PC-3 (cell line): Measurements from ENCODE around the gene FAM120B. TPM values are rescaled to one million over a fixed set of nuclear protein-coding genes. Genes with fewer than 3 reads are reported as not detected.
"Not testable (repeated sequence)": the region's sequence is repeated elsewhere in the genome, so short reads cannot be mapped to it uniquely, and the experiment has no call there.

Experiments
- ATAC-seq: fragments of 200-7000 bp; cut with Tn5 transposase; 2 replicates; pipeline ENCODE4 v1.9.1; 2020; ENCODE audit warnings: mild to moderate bottlenecking, moderate library complexity
- BruUV-seq: library from RNA; stranded (reverse); fragments of 400-500 nt; replicated peaks from 2 replicates; lab custom pipeline; 2021; lab: Mats Ljungman, UMichigan
- CTCF ChIA-PET: fragments of 300-600 bp; sonication (Branson Sonifier 250); formaldehyde crosslinking; loops from one replicate; lab custom pipeline; 2022; ENCODE audit warnings: antibody characterized with exemption; lab: Charles Lee
- POLR2A ChIA-PET: fragments of 300-600 bp; sonication (Branson Sonifier 250); formaldehyde crosslinking; loops from one replicate; lab custom pipeline; 2022; ENCODE audit warnings: antibody characterized with exemption; ENCODE audit not compliant: unreplicated experiment; lab: Charles Lee
- DNase-seq: peaks from one replicate; pipeline ENCODE4 v3.0.0-alpha.2; 2015
- H2AFZ ChIP-seq: fragments of 300-600 bp; sonication (generic); 2 replicates; pipeline ENCODE4 v1.6.0; 2016; ENCODE audit warnings: antibody characterized with exemption, low read length
- H3F3A ChIP-seq: fragments of 300-600 bp; sonication (generic); one replicate; pipeline ENCODE4 v1.6.0; 2017; ENCODE audit warnings: antibody characterized with exemption, low read length, control low read depth, mild to moderate bottlenecking; ENCODE audit not compliant: unreplicated experiment
- H3K27ac ChIP-seq: fragments of 300-600 bp; sonication (generic); 2 replicates; pipeline ENCODE4 v1.5.1; 2016; ENCODE audit warnings: mild to moderate bottlenecking, low read length
- H3K27me3 ChIP-seq: fragments of 300-600 bp; sonication (generic); 2 replicates; pipeline ENCODE4 v1.6.1; 2016; ENCODE audit warnings: low read length, mixed read lengths
- H3K36me3 ChIP-seq: fragments of 300-600 bp; sonication (generic); 2 replicates; pipeline ENCODE4 v1.6.1; 2016; ENCODE audit warnings: low read depth, mixed run types, low read length, mixed read lengths
- H3K4me1 ChIP-seq: fragments of 300-600 bp; sonication (generic); 2 replicates; pipeline ENCODE4 v1.5.1; 2016; ENCODE audit warnings: low read length; ENCODE audit not compliant: insufficient read depth
- H3K4me2 ChIP-seq: fragments of 300-600 bp; sonication (generic); 2 replicates; pipeline ENCODE4 v1.6.0; 2016; ENCODE audit warnings: low read length
- H3K4me3 ChIP-seq: fragments of 300-600 bp; sonication (generic); 2 replicates; pipeline ENCODE4 v1.5.1; 2016; ENCODE audit warnings: mild to moderate bottlenecking, low read length, mixed read lengths
- H3K79me2 ChIP-seq: fragments of 300-600 bp; sonication (generic); 2 replicates; pipeline ENCODE4 v1.6.1; 2017; ENCODE audit warnings: low read length, mixed read lengths
- H3K9ac ChIP-seq: fragments of 300-600 bp; sonication (generic); 2 replicates; pipeline ENCODE4 v1.6.0; 2016; ENCODE audit warnings: mild to moderate bottlenecking, low read length
- H3K9me2 ChIP-seq: fragments of 300-600 bp; sonication (generic); replicated peaks from 2 replicates; pipeline ENCODE4 v1.6.1; 2016; ENCODE audit warnings: mixed run types, low read length, mixed read lengths
- H3K9me3 ChIP-seq: fragments of 300-600 bp; sonication (generic); 2 replicates; pipeline ENCODE4 v1.6.1; 2016; ENCODE audit warnings: low read length, mixed read lengths
- H4K20me1 ChIP-seq: fragments of 300-600 bp; sonication (generic); 2 replicates; pipeline ENCODE4 v1.6.1; 2016; ENCODE audit warnings: low read length, mixed read lengths
- EZH2 ChIP-seq: fragments of 300-600 bp; sonication (generic); IDR thresholded peaks from one replicate; pipeline ENCODE4 v1.6.1; 2017; ENCODE audit warnings: antibody characterized with exemption, mild to moderate bottlenecking, low read length; ENCODE audit not compliant: unreplicated experiment
- EZH2phosphoT487 ChIP-seq: fragments of 300-600 bp; sonication (generic); IDR thresholded peaks from 2 replicates; pipeline ENCODE4 v1.6.1; 2018; ENCODE audit warnings: mild to moderate bottlenecking, antibody characterized with exemption, low read length, borderline replicate concordance
- intact Hi-C: fragments of 100-400 bp; cut with micrococcal nuclease; formaldehyde crosslinking; loops from 2 replicates; pipeline ENCODE4 v1.9.0; 2023
- total RNA-seq: library from RNA; depleted of rRNA; stranded (reverse); fragments of >200 nt; gene quantifications from 2 replicates; pipeline ENCODE4 v1.2.3, GENCODE V29; 2014
- TF ChIP-seq, protein P1 (sequence below): fragments of 300-600 bp; sonication (generic); conservative IDR thresholded peaks from 2 replicates; pipeline ENCODE4 v1.5.1; 2017; ENCODE audit warnings: antibody characterized with exemption, low read depth, mild to moderate bottlenecking, low read length

The FAM120B gene
- total RNA-seq, 1 experiment from 2014 or later, result 8.7 TPM

DNA sequence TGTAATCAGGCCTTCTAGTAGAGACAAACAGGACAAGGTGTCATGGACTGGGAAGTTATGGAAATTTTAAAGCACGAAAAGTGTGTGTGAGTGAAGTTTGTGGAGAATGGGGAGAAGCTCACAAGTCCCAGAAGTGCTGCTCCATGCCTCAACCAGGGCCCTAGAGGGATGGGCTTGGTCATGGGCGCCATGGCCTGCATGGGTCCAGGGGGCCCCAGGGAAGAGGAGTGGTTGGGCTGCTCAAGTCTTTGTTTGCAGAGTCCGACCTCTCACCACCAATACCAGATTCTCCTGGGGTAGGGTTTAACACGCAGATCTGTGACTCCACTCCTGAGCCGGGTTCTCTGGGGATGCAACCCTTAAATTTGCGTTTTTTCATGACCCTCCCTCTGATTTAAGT lies 88.4 kb downstream of the FAM120B start:
- Histone ChIP-seq H3K9me3 (no peaks in the 10 kb centered on the region), H4K20me1 (no peaks in the 10 kb centered on the region)
- POLR2A ChIA-PET, result no interaction called here

DNA sequence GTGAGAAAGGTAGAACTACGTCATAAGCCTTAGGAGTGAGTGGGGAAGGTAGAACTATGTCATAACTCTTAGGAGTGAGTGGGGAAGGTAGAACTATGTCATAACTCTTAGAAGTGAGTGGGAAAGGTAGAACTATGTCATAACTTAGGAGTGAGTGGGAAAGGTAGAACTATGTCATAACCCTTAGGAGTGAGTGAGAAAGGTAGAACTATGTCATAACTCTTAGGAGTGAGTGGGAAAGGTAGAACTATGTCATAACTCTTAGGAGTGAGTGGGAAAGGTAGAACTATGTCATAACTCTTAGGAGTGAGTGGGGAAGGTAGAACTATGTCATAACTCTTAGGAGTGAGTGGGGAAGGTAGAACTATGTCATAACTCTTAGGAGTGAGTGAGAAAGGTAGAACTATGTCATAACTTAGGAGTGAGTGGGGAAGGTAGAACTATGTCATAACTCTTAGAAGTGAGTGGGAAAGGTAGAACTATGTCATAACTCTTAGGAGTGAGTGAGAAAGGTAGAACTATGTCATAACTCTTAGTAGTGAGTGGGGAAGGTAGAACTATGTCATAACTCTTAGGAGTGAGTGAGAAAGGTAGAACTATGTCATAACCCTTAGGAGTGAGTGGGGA lies 92.3 kb downstream of the FAM120B start:
- intact Hi-C loops, H3K4me3 ChIP-seq, H3K27me3 ChIP-seq, H3K9me2 ChIP-seq, H3K4me2 ChIP-seq, H4K20me1 ChIP-seq, H3F3A ChIP-seq, H3K4me1 ChIP-seq, H3K9me3 ChIP-seq, H2AFZ ChIP-seq, H3K79me2 ChIP-seq, H3K9ac ChIP-seq, ATAC-seq, DNase-seq, POLR2A ChIA-PET, H3K36me3 ChIP-seq, BruUV-seq, H3K27ac ChIP-seq, CTCF ChIA-PET: not testable (repeated sequence)

More for the DNA sequence above, 88.4 kb downstream of the FAM120B start:
- BruUV-seq, result no TSS peak
- Histone ChIP-seq H3K4me1 (no peaks in the 10 kb centered on the region), H3K9me2 (no peaks in the 10 kb centered on the region), H3K27me3 (no peaks in the 10 kb centered on the region), H2AFZ (no peak overlapping the region), H3K4me3 (no peak overlapping the region), H3K27ac (no peak overlapping the region), H3K9ac (no peak overlapping the region), H3K79me2 (no peaks in the 10 kb centered on the region), H3K4me2 (no peak overlapping the region), H3F3A (no peaks in the 10 kb centered on the region), H3K36me3 (peaks cover 5% of the 10 kb centered on the region)
- DNase-seq (no peak), ATAC-seq (no peak)
- intact Hi-C loops, result no loop called here
- TF ChIP-seq EZH2phosphoT487 (no peak), EZH2 (no peak)
- TF ChIP-seq, protein P1, sequence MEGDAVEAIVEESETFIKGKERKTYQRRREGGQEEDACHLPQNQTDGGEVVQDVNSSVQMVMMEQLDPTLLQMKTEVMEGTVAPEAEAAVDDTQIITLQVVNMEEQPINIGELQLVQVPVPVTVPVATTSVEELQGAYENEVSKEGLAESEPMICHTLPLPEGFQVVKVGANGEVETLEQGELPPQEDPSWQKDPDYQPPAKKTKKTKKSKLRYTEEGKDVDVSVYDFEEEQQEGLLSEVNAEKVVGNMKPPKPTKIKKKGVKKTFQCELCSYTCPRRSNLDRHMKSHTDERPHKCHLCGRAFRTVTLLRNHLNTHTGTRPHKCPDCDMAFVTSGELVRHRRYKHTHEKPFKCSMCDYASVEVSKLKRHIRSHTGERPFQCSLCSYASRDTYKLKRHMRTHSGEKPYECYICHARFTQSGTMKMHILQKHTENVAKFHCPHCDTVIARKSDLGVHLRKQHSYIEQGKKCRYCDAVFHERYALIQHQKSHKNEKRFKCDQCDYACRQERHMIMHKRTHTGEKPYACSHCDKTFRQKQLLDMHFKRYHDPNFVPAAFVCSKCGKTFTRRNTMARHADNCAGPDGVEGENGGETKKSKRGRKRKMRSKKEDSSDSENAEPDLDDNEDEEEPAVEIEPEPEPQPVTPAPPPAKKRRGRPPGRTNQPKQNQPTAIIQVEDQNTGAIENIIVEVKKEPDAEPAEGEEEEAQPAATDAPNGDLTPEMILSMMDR, result no peak
- CTCF ChIA-PET, result no interaction called here

DNA sequence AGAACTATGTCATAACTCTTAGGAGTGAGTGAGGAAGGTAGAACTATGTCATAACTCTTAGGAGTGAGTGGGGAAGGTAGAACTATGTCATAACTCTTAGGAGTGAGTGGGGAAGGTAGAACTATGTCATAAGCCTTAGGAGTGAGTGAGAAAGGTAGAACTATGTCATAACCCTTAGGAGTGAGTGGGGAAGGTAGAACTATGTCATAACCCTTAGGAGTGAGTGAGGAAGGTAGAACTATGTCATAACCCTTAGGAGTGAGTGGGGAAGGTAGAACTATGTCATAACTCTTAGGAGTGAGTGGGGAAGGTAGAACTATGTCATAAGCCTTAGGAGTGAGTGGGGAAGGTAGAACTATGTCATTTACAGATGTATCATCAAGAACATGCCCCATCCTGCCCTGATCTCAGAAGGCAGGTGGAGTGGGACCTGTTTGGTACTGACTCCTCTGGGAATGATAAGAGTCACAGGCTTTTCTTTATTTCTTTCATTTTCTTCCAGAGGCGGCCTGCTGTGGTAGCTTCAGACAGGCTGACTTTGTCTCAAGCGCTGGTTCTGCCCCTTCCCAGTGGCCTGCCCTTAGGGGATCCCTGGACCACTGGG lies 93.5 kb downstream of the FAM120B start:
- CTCF ChIA-PET, H3K4me2 ChIP-seq, H3K9ac ChIP-seq, H3K36me3 ChIP-seq, H3K4me1 ChIP-seq, H2AFZ ChIP-seq, H3K9me2 ChIP-seq, POLR2A ChIA-PET, H3K27me3 ChIP-seq, BruUV-seq, H3K79me2 ChIP-seq, H3K27ac ChIP-seq, H3K9me3 ChIP-seq, H3K4me3 ChIP-seq, DNase-seq, intact Hi-C loops, H3F3A ChIP-seq, H4K20me1 ChIP-seq, ATAC-seq: not testable (repeated sequence)
